Osteoblast (primary cell): ENCODE measurements around the gene MYO10. TPM values are rescaled to one million over a fixed set of nuclear protein-coding genes. Genes with fewer than 3 reads are reported as not detected.
A peak's percentile ranks its signal among the peaks of the same experiment; 100 is the strongest.

Source experiments
- DNase-seq: peaks from one replicate; pipeline ENCODE4 v3.0.0; 2011; ENCODE audit warnings: low spot score, mixed read lengths; ENCODE audit not compliant: insufficient read length; ENCODE audit errors: missing footprints
- H2AFZ ChIP-seq: 2 replicates; pipeline ENCODE4 v1.6.0; 2011; ENCODE audit warnings: mild to moderate bottlenecking, low read length
- H3K27ac ChIP-seq: 2 replicates; pipeline ENCODE4 v1.5.1; 2011; ENCODE audit warnings: mild to moderate bottlenecking, low read depth, low read length, moderate library complexity
- H3K27me3 ChIP-seq: 2 replicates; pipeline ENCODE4 v1.6.0; 2012; ENCODE audit warnings: mild to moderate bottlenecking, control low read depth, inconsistent platforms, low read length, moderate library complexity; ENCODE audit not compliant: insufficient read depth
- H3K36me3 ChIP-seq: 2 replicates; pipeline ENCODE4 v1.5.1; 2011; ENCODE audit warnings: mild to moderate bottlenecking, low read length, control low read depth, moderate library complexity; ENCODE audit not compliant: insufficient read depth
- H3K4me1 ChIP-seq: 2 replicates; pipeline ENCODE4 v1.5.1; 2011; ENCODE audit warnings: mild to moderate bottlenecking, low read length, control low read depth, moderate library complexity; ENCODE audit not compliant: insufficient read depth
- H3K4me2 ChIP-seq: 2 replicates; pipeline ENCODE4 v1.6.0; 2011; ENCODE audit warnings: mild to moderate bottlenecking, low read length; ENCODE audit not compliant: insufficient read depth
- H3K4me3 ChIP-seq: fragments of 200-600 bp; sonication (generic); 3 replicates; pipeline ENCODE4 v1.5.1; 2012; ENCODE audit warnings: mild to moderate bottlenecking, low read length, inconsistent platforms; ENCODE audit not compliant: insufficient read depth
- H3K79me2 ChIP-seq: 2 replicates; pipeline ENCODE4 v1.6.0; 2012; ENCODE audit warnings: mild to moderate bottlenecking, low read length, control low read depth, inconsistent platforms; ENCODE audit not compliant: insufficient read depth
- H3K9me3 ChIP-seq: 2 replicates; pipeline ENCODE4 v1.5.1; 2011; ENCODE audit warnings: low read depth, low read length, control low read depth
- H4K20me1 ChIP-seq: 2 replicates; pipeline ENCODE4 v1.6.0; 2012; ENCODE audit warnings: mild to moderate bottlenecking, low read length, control low read depth; ENCODE audit not compliant: insufficient read depth
- CTCF ChIP-seq: IDR thresholded peaks from 2 replicates; pipeline ENCODE4 v1.5.1; 2011; ENCODE audit warnings: mild to moderate bottlenecking, low read depth, low read length, moderate library complexity; ENCODE audit errors: extremely low read depth
- total RNA-seq: library from RNA; depleted of rRNA; stranded (reverse); fragments of >200 nt; gene quantifications from 2 replicates; pipeline ENCODE4 v1.2.3, GENCODE V29; 2012

The MYO10 gene
- total RNA-seq, 1 donor: 40.9 TPM

- Histone ChIP-seq H3K79me2 (peaks cover 88% of the 10 kb centered on the region), H3K36me3 (peaks cover 6% of the 10 kb centered on the region), H3K4me1 (peaks cover 6% of the 10 kb centered on the region), H4K20me1 (peaks cover 32% of the 10 kb centered on the region), H3K9me3 (no peaks in the 10 kb centered on the region), H3K4me3 (no peak overlapping the region), H3K27me3 (no peaks in the 10 kb centered on the region), H3K27ac (peak overlapping the region; percentile 24), H2AFZ (no peak overlapping the region), H3K4me2 (no peak overlapping the region)
- no peak for DNase-seq
- no peak for TF ChIP-seq CTCF
These were observed 83.7 kb downstream of the MYO10 start for GRCh38 chr5:16852251-16853005.

GRCh38 chr5:16849775-16850174 is 86.3 kb downstream of the MYO10 start:
- no peaks in the 10 kb centered on the region for H3K27me3 ChIP-seq
- no peaks in the 10 kb centered on the region for H3K9me3 ChIP-seq
- no peak overlapping the region for H2AFZ ChIP-seq
- no peak overlapping the region for H3K4me2 ChIP-seq
- H3K4me1 ChIP-seq: peaks cover 2% of the 10 kb centered on the region
- no peak overlapping the region for H3K4me3 ChIP-seq
- DNase-seq: no peak
- peaks cover 24% of the 10 kb centered on the region for H4K20me1 ChIP-seq
- H3K27ac ChIP-seq: no peak overlapping the region
- no peak for TF ChIP-seq CTCF
- peaks cover 4% of the 10 kb centered on the region for H3K36me3 ChIP-seq
- H3K79me2 ChIP-seq: peaks cover 84% of the 10 kb centered on the region

GRCh38 chr5:16849181-16849580 is 86.9 kb downstream of the MYO10 start:
- Histone ChIP-seq H3K4me3 (no peak overlapping the region), H3K27me3 (no peaks in the 10 kb centered on the region), H4K20me1 (peaks cover 21% of the 10 kb centered on the region), H3K27ac (no peak overlapping the region), H3K9me3 (no peaks in the 10 kb centered on the region), H3K4me1 (peaks cover 2% of the 10 kb centered on the region), H3K36me3 (peaks cover 4% of the 10 kb centered on the region), H2AFZ (no peak overlapping the region), H3K4me2 (no peak overlapping the region), H3K79me2 (peaks cover 84% of the 10 kb centered on the region)
- no peak for DNase-seq
- no peak for TF ChIP-seq CTCF

GRCh38 chr5:16844952-16845351 is 91.1 kb downstream of the MYO10 start:
- no peak for DNase-seq
- H3K4me3 ChIP-seq: no peak overlapping the region
- H3K27me3 ChIP-seq: no peaks in the 10 kb centered on the region
- H3K36me3 ChIP-seq: peaks cover 4% of the 10 kb centered on the region
- peaks cover 90% of the 10 kb centered on the region for H3K79me2 ChIP-seq
- H3K4me1 ChIP-seq: no peaks in the 10 kb centered on the region
- no peak overlapping the region for H3K4me2 ChIP-seq
- H4K20me1 ChIP-seq: peaks cover 22% of the 10 kb centered on the region
- H3K27ac ChIP-seq: no peak overlapping the region
- H3K9me3 ChIP-seq: no peaks in the 10 kb centered on the region
- no peak overlapping the region for H2AFZ ChIP-seq
- TF ChIP-seq CTCF: no peak
